DND-41 (cell line): ENCODE measurements around the gene RIIAD1.

Source experiments
- EZH2 ChIP-seq: IDR thresholded peaks from 3 replicates; pipeline ENCODE4 v1.6.1; 2012; ENCODE audit warnings: borderline replicate concordance, low read depth, mild to moderate bottlenecking, moderate library complexity, low read length, inconsistent platforms; ENCODE audit not compliant: severe bottlenecking
- TF ChIP-seq, protein P1 (sequence below): IDR thresholded peaks from 2 replicates; pipeline ENCODE4 v1.5.1; 2012; ENCODE audit warnings: borderline replicate concordance, low read length, moderate library complexity, mild to moderate bottlenecking; ENCODE audit not compliant: poor library complexity, severe bottlenecking; ENCODE audit errors: extremely low read depth

DNA sequence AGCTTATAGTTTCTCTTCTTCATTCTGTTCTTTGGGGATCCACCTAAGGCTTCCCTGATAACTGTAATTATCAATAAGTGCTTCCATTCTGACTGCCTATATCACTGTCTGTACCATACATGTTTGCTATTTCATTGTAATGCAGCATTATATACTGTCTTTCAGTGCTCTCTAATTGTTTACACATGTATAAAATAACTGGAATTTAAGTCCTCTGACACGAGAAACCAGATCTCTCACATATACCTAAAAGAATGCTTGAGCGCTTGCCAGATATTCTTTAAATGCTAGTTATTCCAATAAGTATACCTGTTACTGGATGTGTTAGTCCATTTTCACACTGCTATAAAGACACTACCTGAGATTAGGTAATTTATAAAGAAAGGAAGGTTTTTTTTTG is 39.4 kb upstream of the RIIAD1 start:
- TF ChIP-seq, protein P1, sequence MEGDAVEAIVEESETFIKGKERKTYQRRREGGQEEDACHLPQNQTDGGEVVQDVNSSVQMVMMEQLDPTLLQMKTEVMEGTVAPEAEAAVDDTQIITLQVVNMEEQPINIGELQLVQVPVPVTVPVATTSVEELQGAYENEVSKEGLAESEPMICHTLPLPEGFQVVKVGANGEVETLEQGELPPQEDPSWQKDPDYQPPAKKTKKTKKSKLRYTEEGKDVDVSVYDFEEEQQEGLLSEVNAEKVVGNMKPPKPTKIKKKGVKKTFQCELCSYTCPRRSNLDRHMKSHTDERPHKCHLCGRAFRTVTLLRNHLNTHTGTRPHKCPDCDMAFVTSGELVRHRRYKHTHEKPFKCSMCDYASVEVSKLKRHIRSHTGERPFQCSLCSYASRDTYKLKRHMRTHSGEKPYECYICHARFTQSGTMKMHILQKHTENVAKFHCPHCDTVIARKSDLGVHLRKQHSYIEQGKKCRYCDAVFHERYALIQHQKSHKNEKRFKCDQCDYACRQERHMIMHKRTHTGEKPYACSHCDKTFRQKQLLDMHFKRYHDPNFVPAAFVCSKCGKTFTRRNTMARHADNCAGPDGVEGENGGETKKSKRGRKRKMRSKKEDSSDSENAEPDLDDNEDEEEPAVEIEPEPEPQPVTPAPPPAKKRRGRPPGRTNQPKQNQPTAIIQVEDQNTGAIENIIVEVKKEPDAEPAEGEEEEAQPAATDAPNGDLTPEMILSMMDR = no peak
- no peak for TF ChIP-seq EZH2
